Measurements from ENCODE around the gene TM9SF2. TPM values are rescaled to one million over a fixed set of nuclear protein-coding genes. Genes with fewer than 3 reads are reported as not detected.

The TM9SF2 gene
- total RNA-seq, 2 experiments from 2014 or later: 61.8 to 62.4 TPM

GRCh38 chr13:99572921-99573320, 71.6 kb downstream of the TM9SF2 start:
- no peak for DNase-seq
- H3K36me3 Mint-ChIP-seq: no peaks in the 10 kb centered on the region
- H3K4me3 Mint-ChIP-seq: no peak overlapping the region
- H3K27me3 Mint-ChIP-seq: no peaks in the 10 kb centered on the region
- H3K27ac Mint-ChIP-seq: no peak overlapping the region
- peaks cover 11% of the 10 kb centered on the region for H3K9me3 Mint-ChIP-seq
- H3K4me1 Mint-ChIP-seq: no peaks in the 10 kb centered on the region

DNA sequence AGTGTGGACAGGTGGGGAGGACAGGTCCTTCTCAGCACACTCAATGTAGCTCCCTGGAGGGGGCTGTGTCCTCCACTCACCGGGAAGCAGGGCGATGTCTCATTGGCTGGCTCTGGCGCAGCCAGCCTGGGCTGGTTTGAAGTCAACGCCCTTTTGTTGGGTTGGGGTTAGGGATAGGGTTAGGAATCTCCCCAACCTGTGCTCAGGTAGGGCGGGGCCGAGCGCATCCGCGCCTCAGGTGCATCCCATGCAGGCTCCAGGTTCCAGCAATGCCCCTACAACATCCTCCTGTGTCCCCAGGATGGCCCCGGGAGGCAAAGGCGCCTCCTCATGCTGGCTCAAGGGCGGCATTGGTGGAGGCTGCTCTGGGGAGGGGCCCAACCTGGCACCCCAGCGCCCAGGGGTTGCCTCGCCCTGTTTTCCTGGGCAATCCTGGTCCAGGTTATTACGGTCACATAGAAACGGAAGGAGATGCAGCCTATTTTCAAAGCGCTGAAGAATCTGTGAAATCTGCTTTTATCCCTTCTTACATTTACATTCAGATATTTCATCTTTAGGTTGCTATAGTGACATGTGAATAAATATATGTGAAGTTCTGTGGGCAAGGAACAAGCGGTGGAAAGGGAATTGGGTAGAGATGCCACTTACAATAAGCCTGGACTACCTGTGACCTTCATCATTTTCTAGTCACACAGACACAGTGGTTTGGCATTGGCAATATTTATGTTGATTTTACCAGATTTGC, 74.3 kb downstream of the TM9SF2 start:
- no peak overlapping the region for H3K27ac Mint-ChIP-seq
- no peaks in the 10 kb centered on the region for H3K9me3 Mint-ChIP-seq
- peaks cover 7% of the 10 kb centered on the region for H3K4me1 Mint-ChIP-seq
- DNase-seq: no peak
- no peak overlapping the region for H3K4me3 Mint-ChIP-seq
- no peaks in the 10 kb centered on the region for H3K36me3 Mint-ChIP-seq
- H3K27me3 Mint-ChIP-seq: no peaks in the 10 kb centered on the region

GRCh38 chr13:99577934-99578917, 77.0 kb downstream of the TM9SF2 start:
- Mint-ChIP-seq H3K9me3 (no peaks in the 10 kb centered on the region), H3K27me3 (no peaks in the 10 kb centered on the region), H3K27ac (no peak overlapping the region), H3K4me1 (peaks cover 7% of the 10 kb centered on the region), H3K36me3 (no peaks in the 10 kb centered on the region), H3K4me3 (no peak overlapping the region)
- DNase-seq: no peak

GRCh38 chr13:99580500-99581268, 79.4 kb downstream of the TM9SF2 start:
- H3K27ac Mint-ChIP-seq: no peak overlapping the region
- H3K4me3 Mint-ChIP-seq: no peak overlapping the region
- H3K4me1 Mint-ChIP-seq: peaks cover 7% of the 10 kb centered on the region
- H3K9me3 Mint-ChIP-seq: no peaks in the 10 kb centered on the region
- H3K36me3 Mint-ChIP-seq: no peaks in the 10 kb centered on the region
- no peaks in the 10 kb centered on the region for H3K27me3 Mint-ChIP-seq
- DNase-seq: no peak

- Mint-ChIP-seq H3K27me3 (no peaks in the 10 kb centered on the region), H3K4me1 (peaks cover 7% of the 10 kb centered on the region), H3K9me3 (no peaks in the 10 kb centered on the region), H3K4me3 (no peak overlapping the region), H3K27ac (no peak overlapping the region), H3K36me3 (no peaks in the 10 kb centered on the region)
- no peak for DNase-seq
These were observed 81.2 kb downstream of the TM9SF2 start for GRCh38 chr13:99582511-99582910.

GRCh38 chr13:99585609-99586008, 84.3 kb downstream of the TM9SF2 start:
- H3K27ac Mint-ChIP-seq: no peak overlapping the region
- H3K27me3 Mint-ChIP-seq: no peaks in the 10 kb centered on the region
- no peak for DNase-seq
- no peak overlapping the region for H3K4me3 Mint-ChIP-seq
- H3K9me3 Mint-ChIP-seq: no peaks in the 10 kb centered on the region
- no peaks in the 10 kb centered on the region for H3K36me3 Mint-ChIP-seq
- no peaks in the 10 kb centered on the region for H3K4me1 Mint-ChIP-seq

GRCh38 chr13:99587021-99587420, 85.7 kb downstream of the TM9SF2 start:
- Mint-ChIP-seq H3K4me1 (peaks cover 3% of the 10 kb centered on the region), H3K27me3 (no peaks in the 10 kb centered on the region), H3K36me3 (no peaks in the 10 kb centered on the region), H3K4me3 (no peak overlapping the region), H3K27ac (no peak overlapping the region), H3K9me3 (no peaks in the 10 kb centered on the region)
- no peak for DNase-seq

GRCh38 chr13:99587893-99588606, 86.8 kb downstream of the TM9SF2 start:
- no peaks in the 10 kb centered on the region for H3K9me3 Mint-ChIP-seq
- H3K36me3 Mint-ChIP-seq: no peaks in the 10 kb centered on the region
- H3K27ac Mint-ChIP-seq: no peak overlapping the region
- DNase-seq: no peak
- H3K4me3 Mint-ChIP-seq: no peak overlapping the region
- no peaks in the 10 kb centered on the region for H3K27me3 Mint-ChIP-seq
- H3K4me1 Mint-ChIP-seq: peaks cover 3% of the 10 kb centered on the region

GRCh38 chr13:99589575-99589974, 88.3 kb downstream of the TM9SF2 start:
- peaks cover 3% of the 10 kb centered on the region for H3K4me1 Mint-ChIP-seq
- no peak for DNase-seq
- no peak overlapping the region for H3K27ac Mint-ChIP-seq
- H3K36me3 Mint-ChIP-seq: no peaks in the 10 kb centered on the region
- no peak overlapping the region for H3K4me3 Mint-ChIP-seq
- no peaks in the 10 kb centered on the region for H3K9me3 Mint-ChIP-seq
- H3K27me3 Mint-ChIP-seq: no peaks in the 10 kb centered on the region

DNA sequence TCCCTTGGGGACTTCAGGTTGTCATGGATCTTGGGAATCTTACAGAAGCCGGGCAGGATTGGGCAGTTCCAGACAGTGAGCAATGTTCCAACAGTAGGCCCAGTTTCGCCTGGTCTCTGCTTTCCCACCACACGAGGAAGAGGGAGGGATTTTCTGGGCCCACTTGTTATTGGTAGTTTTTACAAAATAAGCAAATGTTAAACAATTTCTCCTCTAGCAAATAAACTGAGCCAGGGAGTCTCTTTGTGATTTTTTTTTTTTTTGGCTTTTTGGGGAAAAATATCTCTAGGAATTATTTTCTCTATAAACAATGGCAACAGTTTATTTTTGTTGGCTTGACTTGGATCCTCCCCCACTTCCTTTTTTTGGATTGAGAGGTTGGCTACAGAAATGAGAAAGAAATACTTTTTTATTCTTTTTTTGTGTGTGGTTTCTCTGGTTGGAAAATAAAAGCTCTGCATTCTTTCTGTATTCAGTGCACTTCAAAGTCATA, 89.3 kb downstream of the TM9SF2 start:
- Mint-ChIP-seq H3K4me1 (peaks cover 6% of the 10 kb centered on the region), H3K36me3 (no peaks in the 10 kb centered on the region), H3K27me3 (no peaks in the 10 kb centered on the region), H3K27ac (no peak overlapping the region), H3K4me3 (no peak overlapping the region), H3K9me3 (no peaks in the 10 kb centered on the region)
- no peak for DNase-seq

DNA sequence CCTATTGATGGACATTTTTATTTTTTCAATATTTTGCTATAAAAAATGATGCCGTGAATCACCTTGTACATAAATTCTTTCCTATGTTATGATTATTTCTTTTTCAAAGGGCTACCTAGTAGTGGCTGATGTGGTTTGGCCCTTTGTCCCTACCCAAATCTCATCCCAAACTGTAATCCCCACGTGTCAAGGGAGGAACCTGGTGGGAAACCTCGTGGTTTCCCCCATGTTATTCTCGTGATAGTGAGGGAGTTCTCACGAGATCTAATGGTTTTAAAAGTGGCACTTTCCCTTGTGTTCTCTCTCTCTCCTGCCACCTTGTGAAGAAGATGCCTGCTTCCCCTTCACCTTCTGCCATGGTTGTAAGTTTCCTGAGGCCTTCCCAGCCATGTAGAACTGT, 94.9 kb downstream of the TM9SF2 start:
- DNase-seq: no peak
- Mint-ChIP-seq H3K9me3 (no peaks in the 10 kb centered on the region), H3K27me3 (no peaks in the 10 kb centered on the region), H3K4me3 (no peak overlapping the region), H3K36me3 (no peaks in the 10 kb centered on the region), H3K27ac (no peak overlapping the region), H3K4me1 (peaks cover 7% of the 10 kb centered on the region)

- H3K9me3 Mint-ChIP-seq: no peaks in the 10 kb centered on the region
- no peaks in the 10 kb centered on the region for H3K36me3 Mint-ChIP-seq
- H3K4me1 Mint-ChIP-seq: peaks cover 17% of the 10 kb centered on the region
- DNase-seq: no peak
- H3K27ac Mint-ChIP-seq: no peak overlapping the region
- no peaks in the 10 kb centered on the region for H3K27me3 Mint-ChIP-seq
- H3K4me3 Mint-ChIP-seq: no peak overlapping the region
These were observed 99.0 kb downstream of the TM9SF2 start for GRCh38 chr13:99600318-99600717.

DNA sequence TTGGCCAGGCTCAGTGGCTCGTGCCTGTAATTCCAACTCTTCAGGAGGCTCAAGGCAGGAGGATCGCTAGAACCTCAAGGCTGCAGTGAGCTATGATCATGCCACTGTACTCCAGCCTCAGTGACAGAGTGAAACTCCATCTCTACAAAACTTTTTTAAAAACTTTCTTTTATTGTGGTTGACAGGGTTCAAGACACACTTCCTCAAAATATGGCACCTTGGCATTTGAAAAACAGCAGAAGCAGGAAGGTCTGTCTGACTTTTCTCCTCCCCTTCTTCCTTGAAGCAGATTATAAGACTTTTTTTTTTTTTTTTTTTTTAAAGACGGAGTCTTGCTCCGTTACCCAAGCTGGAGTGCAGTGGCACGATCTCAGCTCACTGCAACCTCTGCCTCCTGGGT, 100.3 kb downstream of the TM9SF2 start:
- H3K27me3 Mint-ChIP-seq: no peaks in the 10 kb centered on the region
- no peak overlapping the region for H3K27ac Mint-ChIP-seq
- H3K4me1 Mint-ChIP-seq: peaks cover 25% of the 10 kb centered on the region
- H3K4me3 Mint-ChIP-seq: no peak overlapping the region
- no peaks in the 10 kb centered on the region for H3K9me3 Mint-ChIP-seq
- no peaks in the 10 kb centered on the region for H3K36me3 Mint-ChIP-seq
- no peak for DNase-seq

DNA sequence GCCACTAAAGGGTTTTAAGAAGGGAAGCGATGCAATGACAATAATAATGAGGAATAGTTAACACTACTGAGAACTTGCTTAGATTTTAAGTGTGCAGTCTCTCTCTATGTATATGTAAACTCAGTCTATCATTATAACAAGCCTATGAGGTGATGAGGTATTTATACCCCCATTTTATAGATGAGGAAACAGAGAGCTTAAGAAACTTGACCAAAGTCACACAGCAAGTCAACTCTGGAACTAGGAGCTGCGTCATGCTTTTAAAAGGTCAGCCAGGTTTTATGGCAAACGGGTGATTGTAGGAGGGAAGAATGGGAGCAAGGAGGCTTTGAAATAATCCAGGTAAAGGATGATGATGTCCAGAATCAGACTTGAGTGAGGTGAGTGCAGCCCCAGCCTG, 103.4 kb downstream of the TM9SF2 start:
- H3K9me3 Mint-ChIP-seq: no peaks in the 10 kb centered on the region
- H3K27ac Mint-ChIP-seq: no peak overlapping the region
- peaks cover 5% of the 10 kb centered on the region for H3K36me3 Mint-ChIP-seq
- no peak overlapping the region for H3K4me3 Mint-ChIP-seq
- no peak for DNase-seq
- no peaks in the 10 kb centered on the region for H3K27me3 Mint-ChIP-seq
- H3K4me1 Mint-ChIP-seq: peaks cover 31% of the 10 kb centered on the region

Measured in activated naive CD8-positive, alpha-beta T cell treated with anti-CD3 and anti-CD28 coated beads for 36 hours (primary cell).